A204.1 (cell line): Measurements from ENCODE around the gene KLF3.
"Not testable (repeated sequence)": the region's sequence is repeated elsewhere in the genome, so short reads cannot be mapped to it uniquely, and the experiment has no call there.

Experiments used
- FAIRE-seq: peaks from 2 replicates; lab custom pipeline; 2012; peaks lifted over from hg19 to GRCh38; lab: Jason Lieb, UNC

Gene KLF3

DNA sequence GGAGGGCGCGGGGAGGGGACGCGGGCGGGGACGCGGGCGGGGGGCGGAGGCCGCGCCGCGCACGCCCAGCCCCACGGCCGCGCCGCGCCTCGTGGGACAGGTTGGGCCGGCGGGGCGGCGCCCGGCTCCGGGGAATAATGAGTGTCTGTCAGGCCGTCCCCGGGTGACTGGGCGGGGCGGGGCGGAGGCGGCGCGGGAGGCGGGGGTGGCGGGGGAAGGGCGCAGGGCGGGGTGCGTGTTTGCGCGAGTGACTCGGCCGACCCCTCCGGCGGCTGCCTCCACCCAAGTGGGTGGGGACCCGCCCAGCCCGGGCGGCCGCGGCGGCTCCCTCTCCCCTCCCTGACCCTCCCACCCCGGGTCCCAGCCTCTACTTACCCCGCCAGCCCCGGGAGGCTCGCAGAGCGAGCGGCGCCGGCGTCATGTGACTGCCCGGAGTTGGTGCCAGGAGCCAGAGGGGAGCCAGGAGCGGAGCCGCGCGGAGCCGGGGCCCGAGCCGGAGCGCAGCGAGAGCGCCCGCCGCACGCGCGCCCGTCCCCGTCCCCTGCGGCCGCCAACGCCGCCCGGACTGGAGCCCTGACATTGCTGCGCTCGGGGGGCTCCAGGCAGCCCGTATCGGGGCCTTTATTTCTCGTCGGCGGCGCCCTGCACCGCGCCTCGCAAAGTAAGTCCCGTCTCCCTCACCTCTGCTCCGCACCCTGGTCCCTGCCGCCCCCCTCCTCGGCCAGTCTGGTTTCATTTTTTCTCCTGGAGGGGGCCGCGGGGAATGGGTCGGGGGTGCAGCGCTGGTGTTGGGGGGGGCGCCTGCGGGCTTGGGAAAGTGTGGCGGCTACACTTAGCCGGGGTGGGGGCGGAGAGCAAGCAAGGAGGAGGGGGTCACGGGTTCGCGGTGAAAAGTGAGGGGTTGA lies at the start of gene KLF3:
Gene KLF3, plus strand, starts transcription at position 399 of the 905 bp plus-strand sequence. CDS start 16,427 bp downstream, outside the sequence.
- FAIRE-seq, result no peak

DNA sequence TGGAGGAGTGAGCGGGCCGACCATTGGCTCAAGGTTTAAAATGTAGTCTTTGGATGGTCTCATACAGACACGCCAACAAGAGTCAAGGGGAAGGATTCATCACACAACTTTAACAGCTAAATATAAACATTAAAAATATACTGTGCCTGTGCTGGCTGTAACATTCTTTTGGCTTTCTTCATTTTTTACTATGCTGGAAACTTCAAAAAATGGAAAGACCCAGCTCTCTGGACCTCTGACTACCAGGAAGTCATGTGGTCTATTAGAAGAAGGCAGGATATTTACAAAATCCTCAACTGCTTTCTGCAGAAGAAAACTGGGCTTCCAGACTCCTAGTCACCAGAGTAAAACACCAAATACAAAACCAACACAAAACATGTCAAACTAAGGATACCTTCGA lies 49.8 kb upstream of the KLF3 start:
- no peak for FAIRE-seq

DNA sequence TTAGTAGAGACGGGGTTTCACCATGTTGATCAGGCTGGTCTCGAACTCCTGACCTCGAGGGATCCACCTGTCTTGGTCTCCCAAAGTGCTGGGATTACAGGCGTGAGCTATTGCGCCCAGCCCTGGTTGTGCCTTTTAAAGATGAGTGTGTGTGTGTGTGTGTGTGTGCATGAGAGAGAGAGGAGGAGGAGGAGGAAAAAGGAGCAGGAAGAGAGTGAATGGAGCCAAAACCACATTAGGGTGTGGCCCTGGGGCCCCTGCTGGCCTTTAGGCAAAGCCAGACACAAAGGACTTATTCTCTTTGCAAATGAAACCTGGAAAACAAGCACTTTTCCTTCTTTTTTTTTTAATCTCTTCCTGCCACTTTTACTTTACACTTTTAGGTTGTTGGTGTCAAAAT lies 48.2 kb upstream of the KLF3 start:
- no peak for FAIRE-seq

DNA sequence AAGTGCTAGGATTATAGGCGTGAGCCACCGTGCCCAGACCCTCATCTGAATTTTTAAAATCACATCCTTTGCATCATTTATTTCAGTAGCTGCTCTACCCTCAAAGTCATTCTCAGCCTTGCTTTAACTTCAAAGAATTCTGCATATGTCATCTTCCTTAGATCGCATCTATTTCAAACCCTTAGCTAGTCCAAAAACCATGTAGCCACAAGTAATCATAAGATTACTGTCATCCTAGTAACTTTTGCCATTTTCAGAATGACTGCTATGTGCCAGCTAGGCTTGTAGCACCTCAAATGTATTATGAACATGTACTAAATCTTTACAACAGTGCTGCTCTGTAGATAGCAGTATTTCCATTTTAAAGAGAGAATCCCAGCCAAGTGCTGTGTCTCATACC lies 45.5 kb upstream of the KLF3 start:
- no peak for FAIRE-seq

DNA sequence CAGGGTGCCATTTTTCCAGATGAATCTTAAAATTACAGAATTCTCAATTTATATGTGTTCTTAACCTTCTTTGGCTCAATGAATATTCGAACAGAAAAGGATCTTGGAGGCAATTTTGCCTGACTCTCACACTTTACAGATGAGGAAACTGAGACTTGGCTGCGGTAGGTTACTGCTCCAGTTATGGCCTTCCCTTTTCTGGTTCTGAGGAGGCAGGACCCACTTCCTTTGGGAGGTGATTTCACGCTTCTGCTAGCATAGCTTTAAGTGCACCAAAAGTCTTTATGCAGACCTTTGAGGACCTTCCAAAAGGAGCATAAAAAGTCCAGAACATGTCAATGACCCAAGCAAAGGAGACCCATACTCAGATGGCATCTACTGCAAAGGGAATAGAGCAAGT lies 44.7 kb upstream of the KLF3 start:
- no peak for FAIRE-seq

DNA sequence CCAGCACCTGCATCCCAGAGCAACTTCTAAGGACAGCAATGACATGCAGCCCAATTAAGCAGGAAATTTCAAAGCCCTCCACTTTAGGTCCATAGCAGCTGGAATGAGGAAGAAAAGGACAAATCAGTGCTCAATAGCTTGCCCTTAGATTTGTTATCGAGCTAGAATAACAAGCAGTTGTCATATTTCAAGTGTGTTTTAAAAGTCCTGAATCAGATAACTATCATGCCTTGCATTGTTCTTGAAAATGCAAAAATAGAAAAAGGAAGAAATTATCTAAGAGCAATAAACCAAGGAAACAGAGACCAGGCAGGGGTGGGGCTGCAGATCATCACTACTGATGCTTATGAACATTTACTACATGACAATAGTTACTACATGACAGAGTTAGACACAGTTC lies 43.9 kb upstream of the KLF3 start:
- no peak for FAIRE-seq

DNA sequence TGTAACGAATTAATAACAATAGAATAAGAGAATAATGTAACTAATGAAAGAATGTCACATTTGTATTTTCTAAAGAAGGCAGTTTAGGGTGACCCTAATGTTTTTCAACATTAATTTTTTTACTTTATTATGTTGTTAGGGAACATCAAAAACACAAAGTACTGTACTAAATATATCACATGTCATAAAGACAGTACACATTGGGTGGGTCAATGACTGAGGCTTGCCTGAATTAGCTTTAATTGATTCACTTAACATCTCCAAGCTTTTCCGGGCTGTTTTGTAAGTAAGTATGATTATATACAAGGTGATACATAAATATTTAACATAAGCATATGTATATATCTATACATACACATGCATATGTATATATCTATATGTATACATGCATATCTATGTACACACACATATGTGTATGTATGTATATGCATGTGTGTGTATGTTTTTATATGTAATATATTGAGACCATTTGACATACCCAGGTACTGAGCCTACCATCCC lies 43.4 kb upstream of the KLF3 start:
- FAIRE-seq, result no peak

DNA sequence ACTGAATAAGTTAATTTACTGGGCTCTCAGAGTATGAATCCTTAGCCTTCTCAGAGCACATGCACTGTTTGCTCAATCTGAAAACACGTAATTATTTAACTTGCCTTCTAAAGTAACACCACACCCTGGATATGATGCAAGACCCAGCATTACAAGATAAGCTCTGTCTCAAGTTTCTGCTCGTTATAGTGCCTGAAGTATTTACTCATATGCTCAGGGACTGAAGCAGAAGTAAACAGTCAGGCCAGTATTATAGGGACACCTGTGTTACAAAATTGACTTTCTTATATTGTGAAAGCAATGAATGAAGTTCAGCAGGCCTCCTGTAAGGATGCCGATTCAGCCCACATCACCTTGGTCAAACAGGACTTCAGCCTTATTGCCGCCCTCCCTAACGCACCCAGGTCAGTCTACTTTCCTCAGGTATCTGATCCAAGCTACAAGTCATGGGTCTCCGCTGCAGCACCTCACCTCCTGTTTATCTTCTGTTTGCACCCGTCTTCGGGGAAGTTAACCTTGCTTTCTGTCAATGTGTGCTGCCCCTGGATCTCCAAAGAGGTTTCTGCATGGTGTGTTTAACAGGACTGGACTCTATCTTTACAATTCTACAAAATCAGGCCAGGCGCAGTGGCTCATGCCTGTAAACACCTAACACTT lies 42.8 kb upstream of the KLF3 start:
- FAIRE-seq, result no peak

DNA sequence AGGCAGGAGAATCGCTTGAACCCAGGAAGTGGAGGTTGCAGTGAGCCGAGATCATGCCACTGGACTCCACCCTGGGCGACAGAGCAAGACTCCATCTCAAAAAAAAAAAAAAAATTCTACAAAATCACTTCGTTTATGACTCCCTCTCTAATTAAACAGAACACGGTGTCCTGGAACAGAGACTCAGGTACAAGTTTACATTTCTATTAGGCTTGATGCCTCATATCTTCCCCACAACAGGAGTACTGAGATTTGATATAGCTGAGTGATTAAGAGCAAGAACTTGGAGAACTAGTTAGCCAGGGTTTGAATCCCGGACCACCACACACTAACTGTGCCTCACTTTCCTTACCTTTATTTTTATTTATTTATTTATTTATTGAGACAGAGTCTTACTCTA lies 42.2 kb upstream of the KLF3 start:
- FAIRE-seq, result no peak

DNA sequence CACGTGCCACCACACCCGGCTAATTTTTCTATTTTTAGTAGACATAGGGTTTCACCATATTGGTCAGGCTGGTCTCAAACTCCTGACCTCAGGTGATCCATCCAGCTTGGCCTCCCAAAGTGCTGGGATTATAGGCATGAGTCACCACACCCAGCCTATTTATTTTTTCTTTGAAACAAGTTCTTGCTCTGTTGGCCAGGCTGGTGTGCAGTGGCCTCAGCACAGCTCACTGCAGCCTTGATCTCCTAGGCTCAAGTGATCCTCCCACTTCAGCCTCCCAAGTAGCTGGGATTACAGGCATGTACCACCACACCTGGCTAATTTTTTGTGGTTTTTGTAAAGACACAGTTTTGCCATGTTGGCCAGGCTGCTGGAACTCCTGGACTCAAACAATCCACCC lies 41.7 kb upstream of the KLF3 start:
- not testable (repeated sequence) for FAIRE-seq

DNA sequence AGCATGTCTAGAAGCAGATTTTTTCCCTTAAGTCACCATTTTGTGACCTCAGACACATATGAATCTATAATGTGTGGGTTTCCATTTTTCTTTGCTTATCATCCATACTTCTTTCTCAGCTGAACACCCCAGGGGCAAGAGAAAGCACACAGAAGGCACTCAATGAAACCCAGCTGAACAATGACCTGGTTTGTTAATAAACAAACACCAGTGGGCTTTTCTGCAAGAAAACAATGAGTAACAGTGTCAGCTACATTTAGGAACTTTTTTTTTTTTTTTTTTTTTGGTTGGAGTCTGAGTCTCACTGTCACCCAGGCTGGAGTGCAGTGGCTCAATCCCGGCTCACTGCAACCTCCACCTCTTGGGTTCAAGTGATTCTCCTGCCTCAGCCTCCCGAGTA lies 40.7 kb upstream of the KLF3 start:
- no peak for FAIRE-seq

DNA sequence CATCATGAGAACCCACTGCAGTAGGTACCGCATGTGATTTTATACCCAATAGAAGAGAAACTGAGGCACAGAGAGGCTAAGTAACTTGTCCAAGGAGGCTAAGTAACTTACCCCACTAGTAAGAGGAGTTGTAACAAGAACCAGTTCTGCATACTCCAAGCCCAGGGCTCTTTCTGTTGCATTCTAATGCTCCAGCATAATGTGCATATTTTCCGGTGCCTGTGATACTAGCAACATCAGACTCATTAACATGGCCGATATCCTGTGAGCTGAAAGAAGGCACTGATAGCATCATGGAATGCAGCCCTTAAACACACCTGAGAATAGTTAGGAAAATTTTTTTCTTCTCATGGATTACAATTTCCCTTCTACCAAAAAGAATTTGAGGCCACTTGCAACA lies 39.7 kb upstream of the KLF3 start:
- FAIRE-seq, result no peak

DNA sequence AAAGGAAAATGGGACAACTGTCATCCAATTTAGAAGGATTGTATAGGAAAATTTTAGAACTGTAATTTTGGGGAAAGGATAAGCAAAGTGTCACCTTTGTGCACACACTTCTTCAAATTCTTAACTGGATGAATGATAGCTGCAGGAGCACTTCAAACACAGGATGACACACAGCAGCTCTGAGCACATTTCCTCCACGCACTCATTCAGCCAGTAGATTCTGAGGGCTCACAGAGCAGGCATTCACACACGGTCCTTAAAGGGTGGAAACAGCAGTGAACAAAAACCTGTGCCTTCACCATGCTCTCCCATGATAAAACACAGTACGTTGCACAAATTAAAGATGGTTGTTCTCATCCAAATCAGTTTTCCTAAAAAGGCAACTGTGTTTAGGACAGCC lies 38.5 kb upstream of the KLF3 start:
- no peak for FAIRE-seq

DNA sequence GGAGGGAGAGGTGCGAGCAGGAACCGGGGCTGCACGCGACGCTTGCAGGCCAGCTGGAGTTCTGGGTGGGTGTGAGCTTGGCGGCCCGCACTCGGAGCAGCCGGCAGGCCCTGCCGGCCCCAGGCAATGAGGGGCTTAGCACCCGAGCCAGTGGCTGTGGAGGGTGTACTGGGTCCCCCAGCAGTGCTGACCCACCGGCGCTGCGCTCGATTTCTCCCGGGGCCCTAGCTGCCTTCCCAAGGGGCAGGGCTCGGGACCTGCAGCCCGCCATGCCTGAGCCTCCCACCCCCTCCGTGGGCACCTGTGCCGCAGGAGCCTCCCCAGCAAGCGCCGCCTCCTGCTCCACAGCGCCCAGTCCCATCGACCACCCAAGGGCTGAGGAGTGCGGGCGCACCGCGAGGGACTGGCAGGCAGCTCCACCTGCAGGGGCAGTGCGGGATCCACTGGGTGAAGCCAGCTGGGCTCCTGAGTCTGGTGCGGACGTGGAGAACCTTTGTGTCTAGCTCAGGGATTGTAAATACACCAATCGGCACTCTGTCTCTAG lies 37.0 kb upstream of the KLF3 start:
- FAIRE-seq, result not testable (repeated sequence)

DNA sequence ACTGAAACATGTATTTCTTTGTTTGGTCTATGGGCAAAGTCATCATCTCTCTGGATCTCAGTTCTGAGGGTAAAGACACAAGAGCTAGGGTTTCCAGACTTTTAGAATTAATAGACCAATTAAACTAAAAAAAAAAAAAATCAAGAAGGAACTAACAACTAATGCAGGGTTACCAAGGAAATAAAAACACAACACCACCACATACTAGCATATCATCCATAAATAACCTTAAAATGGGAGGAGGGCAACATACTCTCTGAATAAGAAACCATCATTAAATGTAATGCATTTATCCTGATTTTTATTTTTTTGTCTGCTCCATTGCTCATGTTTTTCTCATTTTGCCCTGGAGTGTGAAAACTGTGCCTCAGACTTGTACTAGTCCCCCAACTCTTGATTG lies 33.5 kb upstream of the KLF3 start:
- FAIRE-seq, result no peak

DNA sequence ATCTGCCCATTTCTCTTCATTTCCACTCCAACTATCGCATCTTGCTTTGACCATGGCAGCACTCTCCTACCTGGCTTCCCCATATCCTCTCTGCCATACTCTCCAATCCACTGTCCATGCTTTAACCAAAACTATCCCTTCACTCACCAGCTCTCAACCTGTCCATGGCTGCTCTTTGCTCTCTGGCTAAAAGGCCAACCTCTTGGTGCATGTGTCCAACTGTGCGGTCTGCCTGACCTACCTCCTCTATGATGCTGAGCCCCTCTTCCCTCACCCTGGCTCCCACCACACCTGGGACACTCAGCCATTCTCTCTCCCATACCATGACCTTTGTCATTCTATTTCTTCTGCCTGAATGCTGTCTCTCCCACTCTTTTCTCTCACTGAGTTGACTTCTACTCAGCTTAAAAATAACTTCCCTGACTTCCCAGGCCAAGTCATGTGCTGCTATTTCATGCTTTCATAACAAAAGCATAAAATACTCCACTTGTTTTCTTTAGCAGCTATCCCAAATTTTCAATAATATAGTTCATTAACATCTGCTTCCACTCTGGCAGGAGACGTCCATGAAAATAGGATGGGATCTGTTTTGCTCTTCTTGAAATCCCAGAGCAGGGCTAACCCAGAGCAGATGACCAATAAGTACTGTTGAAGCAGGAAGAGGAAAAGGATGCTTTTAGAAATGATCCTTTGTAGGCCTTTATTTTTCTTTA lies 29.8 kb upstream of the KLF3 start:
- no peak for FAIRE-seq

DNA sequence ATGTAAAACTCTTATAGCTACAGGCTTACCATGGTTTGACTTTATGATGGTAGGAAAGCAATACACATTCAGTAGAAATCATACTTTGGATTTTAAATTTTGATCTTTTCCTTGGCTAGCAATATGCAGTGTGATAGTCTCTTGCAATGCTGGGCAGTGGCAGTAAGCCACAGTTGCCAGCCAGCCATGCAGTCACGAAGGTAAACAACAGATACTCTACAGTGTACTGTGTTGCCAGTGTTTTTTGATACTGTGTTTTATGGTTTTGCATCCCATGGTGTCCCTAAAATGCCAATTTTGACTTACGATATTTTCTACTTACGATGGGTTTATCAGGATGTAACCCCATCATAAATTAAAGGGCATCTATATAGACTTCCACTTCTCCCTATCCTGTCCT lies 24.8 kb upstream of the KLF3 start:
- no peak for FAIRE-seq

DNA sequence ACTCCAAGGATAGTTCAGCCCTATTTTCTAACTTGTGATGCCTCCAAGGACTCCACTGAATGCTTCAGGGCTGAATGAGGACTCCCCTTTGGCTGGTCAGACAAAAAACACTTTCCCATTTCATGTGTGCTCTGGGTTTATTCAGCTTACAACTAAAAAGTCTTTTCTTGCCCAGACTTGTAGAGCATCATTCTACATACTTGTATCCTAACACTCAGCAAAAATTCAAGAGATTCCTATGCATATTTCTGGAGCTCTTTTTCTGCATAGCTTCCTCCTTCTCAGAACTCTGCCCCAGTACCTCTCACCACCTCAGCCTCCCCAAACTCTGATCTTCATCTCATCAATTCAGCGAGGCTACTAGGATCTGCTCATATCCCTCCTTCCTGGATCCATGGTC lies 22.2 kb upstream of the KLF3 start:
- no peak for FAIRE-seq

DNA sequence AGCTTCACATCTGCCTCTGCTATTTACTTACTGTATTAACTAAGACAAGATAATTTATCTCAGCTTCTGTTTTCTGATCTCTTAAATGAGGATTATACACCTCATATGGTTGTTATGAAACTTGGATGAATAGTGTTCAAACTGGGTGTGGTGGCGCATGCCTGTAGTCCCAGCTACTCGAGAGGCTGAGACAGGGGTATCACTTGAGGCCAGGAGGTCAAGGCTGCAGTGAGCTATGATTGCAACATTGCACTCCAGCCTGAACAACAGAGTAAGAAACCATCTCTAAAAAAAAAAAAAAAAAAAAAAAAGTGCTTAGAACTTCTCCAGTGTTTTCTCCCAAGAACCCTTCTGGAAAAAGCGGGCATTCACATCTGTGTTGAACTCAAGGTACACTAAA lies 19.8 kb upstream of the KLF3 start:
- no peak for FAIRE-seq

DNA sequence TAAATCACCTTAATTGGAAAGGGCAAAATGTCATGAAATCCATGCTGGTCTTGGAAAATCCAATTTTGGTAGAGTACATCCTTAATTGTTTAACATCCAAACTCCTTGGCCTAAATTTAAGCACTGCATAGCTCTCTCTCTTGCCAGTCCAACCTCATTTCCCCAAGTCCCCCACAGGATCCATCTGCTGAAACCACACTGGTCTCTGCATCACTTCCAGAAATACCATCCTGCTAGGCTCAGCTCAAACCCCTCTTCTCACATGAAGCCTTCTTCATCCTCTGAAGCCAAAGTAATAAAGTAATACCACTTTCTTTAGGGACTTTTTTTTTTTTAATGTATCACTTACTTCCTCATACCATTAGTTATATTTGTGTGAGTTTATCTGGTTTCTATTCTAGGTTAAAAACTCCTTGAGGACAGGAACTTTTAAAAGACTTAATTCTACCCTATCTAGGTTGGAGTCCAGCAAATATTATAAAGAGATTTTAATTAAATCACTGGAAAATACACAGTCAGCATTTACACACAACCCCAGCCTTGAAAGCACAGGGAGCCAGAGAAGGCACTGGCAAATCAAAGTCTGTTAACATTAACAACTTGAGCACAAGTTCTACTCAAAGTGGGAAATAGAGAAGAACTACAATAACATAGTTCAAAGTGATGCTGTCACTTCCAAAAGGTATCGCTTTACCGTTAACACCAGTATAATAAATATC lies 16.7 kb upstream of the KLF3 start:
- no peak for FAIRE-seq

DNA sequence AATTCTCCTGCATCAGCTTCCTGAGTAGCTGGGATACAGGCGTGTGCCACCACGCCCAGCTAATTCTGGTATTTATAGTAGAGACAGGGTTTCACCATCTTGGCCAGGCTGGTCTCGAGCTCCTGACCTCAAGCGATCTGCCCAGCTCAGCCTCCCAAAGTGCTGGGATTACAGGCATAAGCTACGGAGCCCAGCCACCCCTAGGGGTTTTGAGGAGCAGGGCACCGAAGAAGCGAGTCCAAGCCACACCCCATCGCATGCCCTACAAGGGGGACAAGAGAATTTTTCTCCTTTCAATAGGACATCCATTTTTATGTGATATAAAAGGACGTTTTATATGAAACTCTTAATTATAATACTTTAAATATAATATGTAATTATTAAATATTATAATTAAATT lies 13.9 kb upstream of the KLF3 start:
- no peak for FAIRE-seq

DNA sequence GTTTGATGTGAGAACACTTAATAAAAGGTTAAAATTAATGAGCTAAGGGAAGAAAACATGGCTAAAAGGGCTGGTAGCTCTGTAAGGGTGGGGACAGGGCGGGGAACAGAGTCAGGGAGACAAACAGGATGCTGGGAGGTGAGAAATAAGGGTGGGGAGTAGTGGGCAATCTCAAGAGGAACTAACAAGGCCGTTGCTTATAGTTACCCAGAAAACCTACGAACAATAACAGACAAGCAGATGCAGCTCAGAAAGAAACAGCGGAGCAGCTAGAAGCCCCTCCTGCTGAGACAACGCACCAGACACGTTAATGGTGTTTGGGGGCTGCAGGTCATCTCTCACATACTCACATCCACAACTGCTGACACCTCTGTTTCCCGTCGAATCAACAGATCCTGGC lies 9.7 kb upstream of the KLF3 start:
- FAIRE-seq, result no peak
